Loucy (cell line): Measurements from ENCODE around the gene P2RX1.

Experiments
- EZH2phosphoT487 ChIP-seq: fragments of 200-600 bp; IDR thresholded peaks from 2 replicates; pipeline ENCODE4 v1.6.1; 2018; ENCODE audit warnings: antibody characterized with exemption, mild to moderate bottlenecking, moderate library complexity, borderline replicate concordance
- TF ChIP-seq, protein P1 (sequence below): fragments of 200-600 bp; sonication (generic); conservative IDR thresholded peaks from 2 replicates; pipeline ENCODE4 v1.5.1; 2014; ENCODE audit warnings: mild to moderate bottlenecking, antibody characterized with exemption, low read length

DNA sequence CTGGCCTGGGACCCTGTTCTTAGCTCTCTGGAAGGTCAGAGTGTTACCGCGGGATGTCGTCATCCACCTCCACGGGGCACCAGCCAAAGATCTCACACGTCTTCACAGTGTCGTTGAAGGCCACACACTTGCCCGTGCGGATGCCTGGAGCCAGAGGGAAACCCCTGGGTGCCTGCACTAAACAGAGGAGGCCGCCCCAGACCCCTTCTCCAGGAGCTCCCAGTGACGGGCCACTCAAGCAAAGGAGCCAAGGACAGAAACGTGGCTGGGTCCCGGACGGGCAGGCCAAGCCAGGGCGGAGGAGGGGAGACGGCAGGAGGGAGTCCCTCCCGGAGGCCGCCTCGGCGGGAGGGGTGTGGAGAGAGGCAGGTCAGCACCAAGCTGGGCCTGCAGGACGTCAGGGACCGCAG is 12.4 kb downstream of the P2RX1 start:
- TF ChIP-seq, protein P1, sequence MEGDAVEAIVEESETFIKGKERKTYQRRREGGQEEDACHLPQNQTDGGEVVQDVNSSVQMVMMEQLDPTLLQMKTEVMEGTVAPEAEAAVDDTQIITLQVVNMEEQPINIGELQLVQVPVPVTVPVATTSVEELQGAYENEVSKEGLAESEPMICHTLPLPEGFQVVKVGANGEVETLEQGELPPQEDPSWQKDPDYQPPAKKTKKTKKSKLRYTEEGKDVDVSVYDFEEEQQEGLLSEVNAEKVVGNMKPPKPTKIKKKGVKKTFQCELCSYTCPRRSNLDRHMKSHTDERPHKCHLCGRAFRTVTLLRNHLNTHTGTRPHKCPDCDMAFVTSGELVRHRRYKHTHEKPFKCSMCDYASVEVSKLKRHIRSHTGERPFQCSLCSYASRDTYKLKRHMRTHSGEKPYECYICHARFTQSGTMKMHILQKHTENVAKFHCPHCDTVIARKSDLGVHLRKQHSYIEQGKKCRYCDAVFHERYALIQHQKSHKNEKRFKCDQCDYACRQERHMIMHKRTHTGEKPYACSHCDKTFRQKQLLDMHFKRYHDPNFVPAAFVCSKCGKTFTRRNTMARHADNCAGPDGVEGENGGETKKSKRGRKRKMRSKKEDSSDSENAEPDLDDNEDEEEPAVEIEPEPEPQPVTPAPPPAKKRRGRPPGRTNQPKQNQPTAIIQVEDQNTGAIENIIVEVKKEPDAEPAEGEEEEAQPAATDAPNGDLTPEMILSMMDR = no peak
- no peak for TF ChIP-seq EZH2phosphoT487
